ENCODE results near the gene RAB4A. TPM values are rescaled to one million over a fixed set of nuclear protein-coding genes. Genes with fewer than 3 reads are reported as not detected.
A peak's percentile ranks its signal among the peaks of the same experiment; 100 is the strongest.

RAB4A gene
- total and polyA plus RNA-seq, 2 of the 13 experiments (the other 11 are each of a cell fraction or from before 2014, with no cell fraction given), result 56.0 to 80.1 TPM

DNA sequence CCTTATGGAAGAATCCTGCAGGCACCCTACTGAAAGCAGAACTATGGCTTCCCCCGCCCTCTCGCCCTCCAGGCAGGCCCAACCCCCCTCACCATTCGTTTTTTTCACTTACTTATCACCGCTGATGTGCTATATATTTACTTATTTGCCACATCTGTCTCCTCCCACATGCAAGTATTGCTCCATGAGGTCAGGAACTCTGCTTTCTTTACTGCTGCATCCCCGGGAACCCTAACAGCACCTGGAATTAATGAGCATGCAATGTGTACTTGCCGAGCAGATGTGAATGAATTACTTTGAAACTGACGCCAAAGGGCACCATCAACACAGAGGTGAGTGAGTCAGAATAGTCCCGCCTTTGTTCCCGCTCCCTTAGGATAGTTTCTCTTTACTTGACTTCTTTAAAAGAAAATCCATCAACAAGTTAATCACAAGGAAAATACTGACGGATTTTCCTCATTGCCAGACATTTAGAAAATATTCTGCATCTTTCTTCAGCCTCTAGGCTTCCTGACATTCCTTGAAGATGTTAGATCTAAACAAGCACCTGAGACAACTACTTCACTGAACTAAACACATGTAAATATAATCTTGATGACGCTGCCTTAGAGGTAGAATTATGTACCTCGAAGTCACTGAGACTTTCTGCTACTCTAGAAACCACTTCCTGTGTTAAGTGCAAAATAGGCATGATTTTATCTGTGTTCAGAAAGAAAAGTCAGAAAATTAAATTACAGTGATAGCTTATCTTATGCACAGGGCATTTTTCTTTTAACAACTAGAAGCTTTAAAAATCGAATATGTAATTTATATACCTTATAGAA lies 17.5 kb upstream of the RAB4A start (continued):
- TF ChIP-seq, protein P1, sequence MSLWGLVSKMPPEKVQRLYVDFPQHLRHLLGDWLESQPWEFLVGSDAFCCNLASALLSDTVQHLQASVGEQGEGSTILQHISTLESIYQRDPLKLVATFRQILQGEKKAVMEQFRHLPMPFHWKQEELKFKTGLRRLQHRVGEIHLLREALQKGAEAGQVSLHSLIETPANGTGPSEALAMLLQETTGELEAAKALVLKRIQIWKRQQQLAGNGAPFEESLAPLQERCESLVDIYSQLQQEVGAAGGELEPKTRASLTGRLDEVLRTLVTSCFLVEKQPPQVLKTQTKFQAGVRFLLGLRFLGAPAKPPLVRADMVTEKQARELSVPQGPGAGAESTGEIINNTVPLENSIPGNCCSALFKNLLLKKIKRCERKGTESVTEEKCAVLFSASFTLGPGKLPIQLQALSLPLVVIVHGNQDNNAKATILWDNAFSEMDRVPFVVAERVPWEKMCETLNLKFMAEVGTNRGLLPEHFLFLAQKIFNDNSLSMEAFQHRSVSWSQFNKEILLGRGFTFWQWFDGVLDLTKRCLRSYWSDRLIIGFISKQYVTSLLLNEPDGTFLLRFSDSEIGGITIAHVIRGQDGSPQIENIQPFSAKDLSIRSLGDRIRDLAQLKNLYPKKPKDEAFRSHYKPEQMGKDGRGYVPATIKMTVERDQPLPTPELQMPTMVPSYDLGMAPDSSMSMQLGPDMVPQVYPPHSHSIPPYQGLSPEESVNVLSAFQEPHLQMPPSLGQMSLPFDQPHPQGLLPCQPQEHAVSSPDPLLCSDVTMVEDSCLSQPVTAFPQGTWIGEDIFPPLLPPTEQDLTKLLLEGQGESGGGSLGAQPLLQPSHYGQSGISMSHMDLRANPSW (CRISPR knock-in tag; IDR thresholded peaks at IDR 0.05; ENCODE audit: borderline replicate concordance), result no peak
- TF ChIP-seq ZNF75D (CRISPR knock-in tag; IDR thresholded peaks at IDR 0.05; ENCODE audit: borderline replicate concordance) (no peak), CCDC6 (CRISPR knock-in tag; IDR thresholded peaks at IDR 0.05) (no peak), MYC (CRISPR knock-in tag; IDR thresholded peaks at IDR 0.05; ENCODE audit: borderline replicate concordance) (no peak), GTF2F1 (IDR thresholded peaks at IDR 0.05; ENCODE audit: low read length) (no peak), SATB2 (CRISPR knock-in tag; IDR thresholded peaks at IDR 0.05) (no peak), GTF3A (CRISPR knock-in tag; conservative IDR thresholded peaks at IDR 0.05) (no peak), RBFOX2 (IDR thresholded peaks at IDR 0.05; ENCODE audit: low read depth, low read length) (no peak), ZNF781 (CRISPR knock-in tag; IDR thresholded peaks at IDR 0.05; ENCODE audit: borderline replicate concordance, not compliant biosample characterization) (no peak), ZBTB21 (CRISPR knock-in tag; IDR thresholded peaks at IDR 0.05) (no peak)
- TF ChIP-seq, protein P2, sequence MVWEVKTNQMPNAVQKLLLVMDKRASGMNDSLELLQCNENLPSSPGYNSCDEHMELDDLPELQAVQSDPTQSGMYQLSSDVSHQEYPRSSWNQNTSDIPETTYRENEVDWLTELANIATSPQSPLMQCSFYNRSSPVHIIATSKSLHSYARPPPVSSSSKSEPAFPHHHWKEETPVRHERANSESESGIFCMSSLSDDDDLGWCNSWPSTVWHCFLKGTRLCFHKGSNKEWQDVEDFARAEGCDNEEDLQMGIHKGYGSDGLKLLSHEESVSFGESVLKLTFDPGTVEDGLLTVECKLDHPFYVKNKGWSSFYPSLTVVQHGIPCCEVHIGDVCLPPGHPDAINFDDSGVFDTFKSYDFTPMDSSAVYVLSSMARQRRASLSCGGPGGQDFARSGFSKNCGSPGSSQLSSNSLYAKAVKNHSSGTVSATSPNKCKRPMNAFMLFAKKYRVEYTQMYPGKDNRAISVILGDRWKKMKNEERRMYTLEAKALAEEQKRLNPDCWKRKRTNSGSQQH (CRISPR knock-in tag; IDR thresholded peaks at IDR 0.05; ENCODE audit: low read depth), result peak; percentile 75; the same call in 1 of the 2 replicates
- TF ChIP-seq, protein P3, sequence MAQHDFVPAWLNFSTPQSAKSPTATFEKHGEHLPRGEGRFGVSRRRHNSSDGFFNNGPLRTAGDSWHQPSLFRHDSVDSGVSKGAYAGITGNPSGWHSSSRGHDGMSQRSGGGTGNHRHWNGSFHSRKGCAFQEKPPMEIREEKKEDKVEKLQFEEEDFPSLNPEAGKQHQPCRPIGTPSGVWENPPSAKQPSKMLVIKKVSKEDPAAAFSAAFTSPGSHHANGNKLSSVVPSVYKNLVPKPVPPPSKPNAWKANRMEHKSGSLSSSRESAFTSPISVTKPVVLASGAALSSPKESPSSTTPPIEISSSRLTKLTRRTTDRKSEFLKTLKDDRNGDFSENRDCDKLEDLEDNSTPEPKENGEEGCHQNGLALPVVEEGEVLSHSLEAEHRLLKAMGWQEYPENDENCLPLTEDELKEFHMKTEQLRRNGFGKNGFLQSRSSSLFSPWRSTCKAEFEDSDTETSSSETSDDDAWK (CRISPR knock-in tag; IDR thresholded peaks at IDR 0.05), result no peak
- TF ChIP-seq, protein P4, sequence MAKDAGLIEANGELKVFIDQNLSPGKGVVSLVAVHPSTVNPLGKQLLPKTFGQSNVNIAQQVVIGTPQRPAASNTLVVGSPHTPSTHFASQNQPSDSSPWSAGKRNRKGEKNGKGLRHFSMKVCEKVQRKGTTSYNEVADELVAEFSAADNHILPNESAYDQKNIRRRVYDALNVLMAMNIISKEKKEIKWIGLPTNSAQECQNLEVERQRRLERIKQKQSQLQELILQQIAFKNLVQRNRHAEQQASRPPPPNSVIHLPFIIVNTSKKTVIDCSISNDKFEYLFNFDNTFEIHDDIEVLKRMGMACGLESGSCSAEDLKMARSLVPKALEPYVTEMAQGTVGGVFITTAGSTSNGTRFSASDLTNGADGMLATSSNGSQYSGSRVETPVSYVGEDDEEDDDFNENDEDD (CRISPR knock-in tag; IDR thresholded peaks at IDR 0.05; ENCODE audit: borderline replicate concordance), result peak; percentile 22; the same call in 1 of the 2 replicates
- TF ChIP-seq, protein P5, sequence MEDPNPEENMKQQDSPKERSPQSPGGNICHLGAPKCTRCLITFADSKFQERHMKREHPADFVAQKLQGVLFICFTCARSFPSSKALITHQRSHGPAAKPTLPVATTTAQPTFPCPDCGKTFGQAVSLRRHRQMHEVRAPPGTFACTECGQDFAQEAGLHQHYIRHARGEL (CRISPR knock-in tag; IDR thresholded peaks at IDR 0.05), result no peak
- TF ChIP-seq, protein P6, sequence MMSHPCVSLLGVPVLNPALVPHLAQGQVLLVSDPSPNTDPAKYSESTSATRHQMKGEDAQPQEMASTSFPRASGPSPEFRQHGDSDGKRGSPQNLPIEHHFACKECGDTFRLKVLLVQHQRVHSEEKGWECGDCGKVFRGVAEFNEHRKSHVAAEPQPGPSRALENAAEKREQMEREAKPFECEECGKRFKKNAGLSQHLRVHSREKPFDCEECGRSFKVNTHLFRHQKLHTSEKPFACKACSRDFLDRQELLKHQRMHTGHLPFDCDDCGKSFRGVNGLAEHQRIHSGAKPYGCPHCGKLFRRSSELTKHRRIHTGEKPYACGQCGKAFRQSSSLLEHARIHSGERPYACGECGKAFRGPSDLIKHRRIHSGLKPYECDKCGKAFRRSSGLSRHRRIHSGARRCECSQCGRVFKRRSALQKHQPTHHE (CRISPR knock-in tag; IDR thresholded peaks at IDR 0.05; ENCODE audit: borderline replicate concordance), result no peak
- TF ChIP-seq, protein P7, sequence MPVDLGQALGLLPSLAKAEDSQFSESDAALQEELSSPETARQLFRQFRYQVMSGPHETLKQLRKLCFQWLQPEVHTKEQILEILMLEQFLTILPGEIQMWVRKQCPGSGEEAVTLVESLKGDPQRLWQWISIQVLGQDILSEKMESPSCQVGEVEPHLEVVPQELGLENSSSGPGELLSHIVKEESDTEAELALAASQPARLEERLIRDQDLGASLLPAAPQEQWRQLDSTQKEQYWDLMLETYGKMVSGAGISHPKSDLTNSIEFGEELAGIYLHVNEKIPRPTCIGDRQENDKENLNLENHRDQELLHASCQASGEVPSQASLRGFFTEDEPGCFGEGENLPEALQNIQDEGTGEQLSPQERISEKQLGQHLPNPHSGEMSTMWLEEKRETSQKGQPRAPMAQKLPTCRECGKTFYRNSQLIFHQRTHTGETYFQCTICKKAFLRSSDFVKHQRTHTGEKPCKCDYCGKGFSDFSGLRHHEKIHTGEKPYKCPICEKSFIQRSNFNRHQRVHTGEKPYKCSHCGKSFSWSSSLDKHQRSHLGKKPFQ (CRISPR knock-in tag; IDR thresholded peaks at IDR 0.05; ENCODE audit: insufficient replicate concordance), result no peak

All from HepG2 (cell line).